ENCODE data around the gene CES2. TPM values are rescaled to one million over a fixed set of nuclear protein-coding genes. Genes with fewer than 3 reads are reported as not detected.
"Not testable (repeated sequence)": the region's sequence is repeated elsewhere in the genome, so short reads cannot be mapped to it uniquely, and the experiment has no call there.

CES2 gene
- total RNA-seq, 1 donor from 2014 or later = 47.6 TPM

DNA sequence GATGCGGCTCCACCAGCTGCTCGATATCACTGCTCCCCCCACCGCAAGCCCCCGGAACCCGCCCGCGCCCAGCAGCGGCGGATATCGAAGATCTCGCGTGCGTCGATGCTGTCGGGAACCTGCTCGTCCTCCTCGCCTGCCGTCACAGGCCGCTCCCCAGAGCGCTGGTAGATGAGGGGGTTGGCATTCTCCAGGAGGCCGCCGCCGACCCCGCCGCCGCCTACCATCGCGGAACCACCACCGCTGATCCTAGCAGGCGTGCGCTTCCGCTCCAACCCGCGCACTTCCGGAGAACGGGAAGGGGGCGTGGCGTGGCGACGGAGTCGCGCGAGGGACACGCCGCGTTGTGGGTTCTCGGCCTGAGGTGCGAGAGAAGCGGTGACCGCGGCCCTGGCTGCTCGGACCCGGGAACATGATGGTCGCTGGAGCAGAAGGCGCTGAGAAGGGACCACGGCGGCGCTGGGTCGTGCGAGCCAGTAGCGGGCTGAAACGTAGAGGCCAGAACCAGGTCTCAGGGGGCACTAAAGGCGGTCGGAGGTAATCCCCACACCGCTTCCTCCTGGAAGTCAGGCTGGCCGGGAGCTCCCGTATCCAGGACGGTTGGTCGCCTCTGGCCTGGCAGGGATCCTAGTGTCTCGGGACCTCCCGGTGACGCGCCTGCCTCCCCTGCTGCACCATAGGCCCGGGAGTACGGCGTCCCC is 1.0 kb upstream of the CES2 start, which contains the start of gene CIAO2B:
CIAO2B (minus strand) TSS at position 265 of the 701 bp plus-strand sequence; CDS start at position 227, 38 bp downstream.
- DNase-seq (ENCODE audit: low spot score) = peak; percentile 98

DNA sequence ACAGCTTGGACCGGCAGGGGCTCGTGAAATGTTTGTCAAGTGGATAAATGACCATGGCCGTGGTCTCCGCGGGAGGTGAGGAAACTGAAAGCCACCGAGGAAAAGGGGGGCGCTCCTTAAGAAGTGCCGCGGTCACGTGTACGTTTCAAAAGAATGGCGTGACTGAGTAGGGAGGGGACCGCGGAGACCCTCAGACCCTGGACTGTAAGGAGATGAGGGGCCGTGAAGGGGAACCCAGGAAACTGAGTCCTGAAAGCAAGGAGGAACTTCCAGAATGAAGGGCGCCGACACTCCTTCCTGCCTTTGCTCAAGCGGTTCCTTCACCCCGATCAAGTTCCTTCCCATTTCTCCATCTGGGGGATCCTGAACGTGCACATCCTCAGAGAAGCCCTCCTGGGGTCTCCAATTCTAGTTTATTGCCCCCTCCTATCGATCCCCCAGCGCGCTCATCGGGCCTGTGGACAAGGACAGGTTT is 440 bp upstream of the CES2 start:
- not testable (repeated sequence) for DNase-seq (ENCODE audit: low spot score)

DNA sequence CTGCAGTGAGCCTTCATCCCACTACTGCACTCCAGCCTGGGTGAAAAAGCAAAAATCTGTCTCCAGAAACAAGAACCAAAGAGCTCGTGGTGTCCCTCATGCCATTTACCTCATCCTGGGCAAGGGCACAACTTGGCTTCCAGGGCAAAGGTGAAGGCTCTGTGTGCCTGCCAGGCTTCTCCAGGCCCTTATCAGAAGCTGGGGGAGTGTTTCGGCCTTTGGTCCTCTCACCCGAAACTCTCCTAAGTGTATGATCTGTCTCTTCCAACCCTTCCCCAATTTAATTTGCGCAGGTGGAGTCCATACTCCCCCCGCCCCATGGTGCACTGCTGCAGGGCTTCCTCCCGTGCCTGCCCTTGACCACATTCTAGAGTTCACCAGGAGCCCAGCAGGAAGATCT is 1.1 kb downstream of the CES2 start:
- no peak for DNase-seq (ENCODE audit: low spot score)

DNA sequence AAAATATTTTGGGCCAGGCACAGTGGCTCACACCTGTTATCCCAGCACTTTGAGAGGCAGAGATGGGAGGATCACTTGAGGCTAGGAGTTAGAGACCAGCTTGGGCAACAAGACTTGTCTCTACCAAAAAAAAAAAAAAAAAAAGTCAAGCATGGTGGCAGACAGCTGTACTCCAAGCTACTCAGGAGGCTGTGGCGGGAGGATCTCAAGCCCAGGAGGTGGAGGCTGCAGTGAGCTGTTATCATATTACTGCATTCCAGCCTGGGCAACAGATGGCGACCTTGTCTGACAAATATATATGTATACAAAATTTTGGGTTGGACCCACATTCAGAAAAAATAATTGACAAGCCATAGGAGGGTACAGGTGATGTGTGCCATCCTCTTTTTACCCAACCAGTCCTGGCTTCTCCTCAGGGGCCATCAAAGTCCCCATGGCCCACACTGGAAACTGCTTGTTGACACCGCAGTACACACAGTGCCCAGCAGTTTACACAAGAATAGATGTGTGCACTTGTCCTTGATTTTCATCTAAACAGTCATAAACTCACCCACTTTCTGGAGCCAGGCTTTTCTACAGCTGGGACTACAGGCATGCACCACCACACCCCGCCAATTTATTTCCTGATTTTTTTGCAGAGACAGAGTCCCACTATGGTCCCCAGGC is 1.7 kb downstream of the CES2 start:
- DNase-seq (ENCODE audit: low spot score) = no peak

DNA sequence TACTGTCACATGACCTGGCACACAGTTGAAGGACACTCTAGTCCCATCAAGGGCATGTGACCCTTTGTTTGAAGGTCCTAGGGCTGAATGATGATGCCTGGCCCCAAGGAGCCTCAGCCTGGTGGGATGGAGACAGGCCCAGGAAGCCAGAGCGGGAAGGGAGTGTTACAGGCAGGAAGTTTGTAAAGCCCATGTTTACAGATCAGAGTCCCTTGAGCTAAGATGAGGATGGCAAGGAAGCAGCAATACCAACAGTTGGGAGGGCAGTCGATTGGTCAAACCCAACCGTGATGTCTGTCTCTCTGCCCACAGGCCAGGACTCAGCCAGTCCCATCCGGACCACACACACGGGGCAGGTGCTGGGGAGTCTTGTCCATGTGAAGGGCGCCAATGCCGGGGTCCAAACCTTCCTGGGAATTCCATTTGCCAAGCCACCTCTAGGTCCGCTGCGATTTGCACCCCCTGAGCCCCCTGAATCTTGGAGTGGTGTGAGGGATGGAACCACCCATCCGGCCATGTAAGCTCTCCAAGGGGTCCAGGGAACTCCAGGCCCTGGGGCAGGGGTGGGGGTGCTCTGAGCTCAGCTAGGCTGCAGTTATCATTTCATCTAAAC is 2.5 kb downstream of the CES2 start:
- no peak for DNase-seq (ENCODE audit: low spot score)

DNA sequence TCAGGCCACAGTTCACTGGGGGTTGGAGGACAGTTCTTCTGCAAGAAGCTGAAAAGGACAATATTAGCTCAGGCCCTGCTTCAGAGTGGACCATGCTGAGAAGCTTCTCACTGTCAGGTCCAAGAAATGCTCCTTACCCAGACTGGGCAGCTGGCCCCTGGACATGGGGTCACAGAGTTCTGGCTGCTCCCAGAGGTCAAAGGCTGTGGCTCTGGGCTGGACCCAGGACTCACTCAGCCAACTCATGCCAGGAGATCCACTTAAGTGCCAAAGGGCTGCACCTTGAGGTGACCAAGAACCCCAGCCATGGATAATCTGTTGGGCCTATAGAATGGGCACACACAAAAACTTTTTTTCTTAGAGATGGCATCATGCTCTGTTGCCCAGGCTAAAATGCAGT is 4.0 kb downstream of the CES2 start:
- DNase-seq (ENCODE audit: low spot score) = no peak

DNA sequence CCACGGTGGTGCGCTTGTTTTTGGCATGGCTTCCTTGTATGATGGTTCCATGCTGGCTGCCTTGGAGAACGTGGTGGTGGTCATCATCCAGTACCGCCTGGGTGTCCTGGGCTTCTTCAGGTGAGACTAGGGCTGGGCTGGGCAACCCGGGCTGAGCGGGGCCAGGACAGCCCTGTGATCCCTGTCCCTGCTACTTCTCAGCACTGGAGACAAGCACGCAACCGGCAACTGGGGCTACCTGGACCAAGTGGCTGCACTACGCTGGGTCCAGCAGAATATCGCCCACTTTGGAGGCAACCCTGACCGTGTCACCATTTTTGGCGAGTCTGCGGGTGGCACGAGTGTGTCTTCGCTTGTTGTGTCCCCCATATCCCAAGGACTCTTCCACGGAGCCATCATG is 4.9 kb downstream of the CES2 start:
- DNase-seq (ENCODE audit: low spot score) = no peak

DNA sequence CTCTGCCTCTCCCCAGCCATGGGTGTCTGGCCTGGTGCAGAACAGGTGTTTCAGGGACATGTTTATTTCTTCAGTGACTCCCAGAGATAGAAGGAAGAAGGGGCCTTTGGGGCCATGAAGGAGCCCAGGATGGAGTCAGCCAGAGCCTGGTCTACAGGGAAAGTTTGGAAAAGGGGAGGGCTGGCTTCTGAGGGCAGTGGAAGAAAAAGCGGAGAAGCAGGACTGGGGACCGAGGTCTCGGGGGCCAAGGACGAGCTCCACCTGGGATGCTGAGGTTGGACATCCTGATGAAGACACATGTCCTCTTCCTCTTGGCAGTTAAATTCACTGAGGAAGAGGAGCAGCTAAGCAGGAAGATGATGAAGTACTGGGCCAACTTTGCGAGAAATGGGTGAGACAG is 7.7 kb downstream of the CES2 start:
- no peak for DNase-seq (ENCODE audit: low spot score)

DNA sequence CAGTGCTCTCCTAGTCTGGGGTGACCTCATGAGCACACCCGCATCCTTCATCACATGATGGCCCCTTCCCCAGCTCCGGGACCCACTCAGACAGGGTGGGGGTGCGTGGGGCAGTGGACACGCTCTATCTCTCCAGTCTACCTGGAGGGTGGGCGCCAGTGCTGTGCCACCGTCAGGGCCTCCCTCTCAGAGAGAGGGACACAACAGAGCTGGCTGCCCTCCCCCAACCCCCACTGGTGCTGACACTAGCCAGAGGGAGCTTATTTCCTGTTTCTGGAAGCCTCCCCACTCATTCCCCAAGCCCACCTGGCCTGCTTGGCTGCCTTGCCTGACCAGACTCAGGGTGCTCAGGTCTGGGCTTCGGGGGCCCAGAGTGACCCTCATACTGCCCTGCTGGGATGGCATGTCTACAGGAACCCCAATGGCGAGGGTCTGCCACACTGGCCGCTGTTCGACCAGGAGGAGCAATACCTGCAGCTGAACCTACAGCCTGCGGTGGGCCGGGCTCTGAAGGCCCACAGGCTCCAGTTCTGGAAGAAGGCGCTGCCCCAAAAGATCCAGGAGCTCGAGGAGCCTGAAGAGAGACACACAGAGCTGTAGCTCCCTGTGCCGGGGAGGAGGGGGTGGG is 8.2 kb downstream of the CES2 start:
- no peak for DNase-seq (ENCODE audit: low spot score)

DNA sequence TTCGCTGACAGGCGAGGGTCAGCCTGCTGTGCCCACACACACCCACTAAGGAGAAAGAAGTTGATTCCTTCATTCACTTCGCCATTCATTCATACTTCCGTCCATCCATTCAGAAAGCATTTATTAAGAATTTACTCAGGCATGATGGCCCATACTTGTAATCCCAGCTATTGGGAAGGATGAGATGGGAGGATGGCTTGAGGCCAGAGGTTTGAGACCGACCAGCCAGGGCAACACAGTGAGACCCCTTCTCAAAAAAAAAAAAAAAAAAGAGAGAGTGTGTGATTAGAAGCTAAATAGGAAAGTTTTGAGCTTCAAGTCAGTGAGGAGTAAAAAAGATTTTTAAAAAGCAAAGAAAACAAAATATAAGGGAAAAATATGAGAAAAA is 8.7 kb downstream of the CES2 start:
- DNase-seq (ENCODE audit: low spot score) = no peak

DNA sequence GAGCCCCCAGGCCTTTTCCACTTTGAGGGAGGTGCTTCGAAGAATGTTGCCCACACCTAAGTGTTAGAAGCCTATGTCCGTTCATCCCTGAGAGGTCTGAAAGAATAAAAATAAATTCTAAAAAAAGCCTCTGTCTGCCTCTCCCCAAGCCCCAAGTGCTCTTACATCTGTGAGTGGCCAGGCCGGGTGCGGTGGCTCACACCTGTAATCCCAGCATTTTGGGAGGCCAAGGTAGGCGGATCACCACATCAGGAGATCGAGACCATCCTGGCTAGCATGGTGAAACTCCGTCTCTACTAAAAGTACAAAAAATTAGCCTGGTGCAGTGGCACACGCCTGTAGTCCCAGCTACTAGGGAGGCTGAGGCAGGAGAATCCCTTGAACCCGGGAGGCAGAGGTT is 9.7 kb downstream of the CES2 start:
- DNase-seq (ENCODE audit: low spot score) = not testable (repeated sequence)

DNA sequence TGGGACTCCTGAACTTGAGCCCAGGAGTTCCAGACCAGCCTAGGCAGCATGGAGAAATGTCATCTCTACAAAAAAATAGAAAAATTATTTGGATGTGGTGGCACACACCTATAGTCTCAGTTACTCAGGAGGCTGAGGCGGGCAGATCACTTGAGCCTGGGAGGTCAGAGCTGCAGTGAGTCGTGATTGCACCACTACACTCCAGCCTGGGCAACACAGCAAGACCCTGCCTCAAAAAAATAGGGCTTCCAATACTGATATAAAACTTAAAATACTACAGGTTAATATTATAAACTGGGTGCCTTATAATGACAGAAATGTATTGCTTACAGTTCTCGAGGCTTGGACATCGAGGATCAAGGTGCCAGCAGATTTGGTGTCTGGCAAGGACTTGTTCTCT is 10.6 kb downstream of the CES2 start:
- DNase-seq (ENCODE audit: low spot score) = no peak

DNA sequence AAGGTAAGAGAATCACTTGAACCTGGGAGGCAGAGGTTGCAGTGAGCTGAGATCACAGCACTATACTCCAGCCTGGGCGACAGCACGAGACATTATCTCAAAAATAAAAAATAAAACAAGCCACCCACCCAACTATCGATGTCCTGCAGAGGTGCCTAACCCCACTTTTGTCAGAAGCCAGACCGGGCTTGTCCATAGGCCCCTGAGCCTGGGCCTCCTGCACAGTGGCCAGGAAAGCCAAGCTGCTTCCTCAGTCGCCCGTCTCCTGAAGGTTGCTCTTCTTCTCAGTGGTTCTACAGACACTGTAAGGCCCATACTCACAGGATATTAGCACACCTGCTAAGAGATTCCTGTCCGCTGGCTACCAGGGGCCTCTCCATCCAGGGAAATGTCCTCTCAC is 11.2 kb downstream of the CES2 start:
- DNase-seq (ENCODE audit: low spot score) = no peak

DNA sequence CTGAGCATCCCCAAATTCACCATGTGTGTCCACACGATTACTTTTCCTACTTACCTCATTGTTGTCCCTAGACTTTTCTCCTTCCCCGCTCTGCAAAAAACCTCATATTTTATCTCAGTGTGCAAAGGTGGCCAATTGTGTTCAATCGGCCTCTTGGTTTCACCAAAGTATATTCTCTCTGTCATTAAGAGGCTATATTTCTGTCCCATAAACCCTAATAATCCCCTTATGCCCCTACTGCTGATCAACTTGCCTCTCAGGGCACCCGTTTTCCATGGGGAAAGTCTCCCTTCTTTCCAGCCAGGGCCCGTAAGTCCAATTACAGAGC is 11.6 kb downstream of the CES2 start:
- no peak for DNase-seq (ENCODE audit: low spot score)

DNA sequence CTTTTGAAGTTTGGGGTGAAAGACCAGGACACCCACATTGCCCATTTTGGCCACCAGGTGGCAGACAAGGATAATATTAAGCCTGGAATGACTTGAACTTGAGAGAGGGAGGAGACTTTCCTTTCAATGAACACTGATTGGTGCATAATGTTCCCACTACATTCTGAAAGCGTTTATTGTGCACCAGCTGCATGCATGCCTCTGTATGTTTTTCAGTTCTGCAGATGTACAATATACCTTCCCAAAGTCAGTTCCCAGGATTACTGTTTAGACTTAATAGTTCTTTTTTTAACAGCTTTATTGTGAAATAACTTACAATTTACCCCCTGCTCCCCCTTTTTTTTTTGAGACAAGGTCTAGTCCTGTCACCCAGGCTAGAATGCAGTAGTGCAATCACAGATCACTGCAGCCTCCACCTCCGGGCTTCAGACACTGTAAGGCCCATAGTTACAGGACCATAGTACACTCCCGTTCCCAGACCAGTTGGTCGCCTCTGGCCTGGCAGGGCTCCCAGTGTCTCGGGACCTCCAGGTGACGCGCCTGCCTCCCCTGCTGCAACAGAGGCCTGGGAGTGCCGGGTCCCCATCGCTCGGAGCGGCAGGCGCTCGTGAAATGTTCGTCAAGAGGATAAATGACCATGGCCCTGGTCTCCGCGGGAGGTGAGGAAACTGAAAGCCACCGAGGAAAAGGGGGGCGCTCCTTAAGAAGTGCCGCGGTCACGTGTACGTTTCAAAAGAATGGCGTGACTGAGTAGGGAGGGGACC is 12.2 kb downstream of the CES2 start:
- DNase-seq (ENCODE audit: low spot score) = no peak

DNA sequence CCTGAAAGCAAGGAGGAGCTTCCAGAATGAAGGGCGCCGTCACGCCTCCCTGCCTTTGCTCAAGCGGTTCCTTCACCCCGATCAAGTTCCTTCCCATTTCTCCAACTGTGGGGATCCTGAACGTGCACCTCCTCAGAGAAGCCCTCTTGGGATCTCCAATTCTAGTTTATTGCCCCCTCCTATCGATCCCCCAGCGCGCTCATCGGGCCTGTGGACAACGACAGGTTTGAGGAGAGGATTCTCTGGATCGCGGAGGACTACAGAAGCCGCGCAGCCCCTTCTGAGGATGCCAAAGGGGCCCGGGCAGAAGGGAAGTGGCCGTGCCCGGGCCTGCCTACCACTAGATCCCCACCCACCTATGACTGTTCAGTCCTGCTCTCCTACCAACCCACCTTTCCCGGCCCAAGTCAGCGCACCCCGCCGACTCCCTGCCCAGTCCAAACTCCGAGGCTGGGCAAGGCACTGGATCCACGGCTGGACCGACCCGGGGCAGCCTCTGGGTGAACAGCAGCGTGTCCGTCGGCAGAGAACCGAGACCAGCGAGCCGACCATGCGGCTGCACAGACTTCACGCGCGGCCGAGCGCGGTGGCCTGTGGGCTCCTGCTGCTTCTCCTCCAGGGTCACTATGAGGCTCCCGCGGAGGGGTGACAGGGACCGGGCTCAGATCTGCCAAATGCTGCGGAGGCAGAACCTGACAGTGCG is 13.0 kb downstream of the CES2 start:
- no peak for DNase-seq (ENCODE audit: low spot score)

DNA sequence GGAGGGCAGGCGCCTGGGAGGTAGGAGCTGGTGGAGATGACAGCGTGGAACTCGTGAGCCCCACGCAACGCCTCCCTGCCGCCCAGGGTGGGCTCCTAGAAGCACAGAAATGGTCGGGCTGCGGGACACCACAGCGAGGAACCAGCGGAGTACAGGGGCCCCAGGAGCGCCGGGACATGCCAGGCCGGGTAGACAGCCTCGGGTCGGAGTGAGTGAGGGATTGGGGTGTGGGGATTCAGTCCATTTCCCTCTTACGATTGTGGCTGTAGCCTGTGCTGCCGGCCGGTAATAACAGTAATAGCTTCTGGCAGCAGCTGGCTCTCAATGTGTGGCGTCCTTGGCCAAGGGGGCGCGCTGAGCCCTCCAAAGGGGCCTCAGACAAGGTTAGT is 13.5 kb downstream of the CES2 start:
- no peak for DNase-seq (ENCODE audit: low spot score)

DNA sequence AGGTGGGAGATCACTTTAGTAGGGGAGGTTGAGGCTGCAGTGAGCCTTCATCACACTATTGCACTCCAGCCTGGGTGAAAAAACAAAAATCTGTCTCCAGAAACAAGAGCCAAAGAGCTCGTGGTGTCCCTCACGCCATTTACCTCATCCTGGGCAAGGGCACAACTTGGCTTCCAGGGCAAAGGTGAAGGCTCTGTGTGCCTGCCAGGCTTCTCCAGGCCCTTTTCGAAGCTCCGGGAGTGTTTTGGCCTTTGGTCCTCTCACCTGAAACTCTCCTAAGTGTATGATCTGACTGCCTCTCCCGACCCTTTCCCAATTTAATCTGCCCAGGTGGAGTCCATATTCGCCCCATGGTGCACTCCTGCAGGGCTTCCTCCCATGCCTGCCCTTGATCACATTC is 14.2 kb downstream of the CES2 start:
- no peak for DNase-seq (ENCODE audit: low spot score)

DNA sequence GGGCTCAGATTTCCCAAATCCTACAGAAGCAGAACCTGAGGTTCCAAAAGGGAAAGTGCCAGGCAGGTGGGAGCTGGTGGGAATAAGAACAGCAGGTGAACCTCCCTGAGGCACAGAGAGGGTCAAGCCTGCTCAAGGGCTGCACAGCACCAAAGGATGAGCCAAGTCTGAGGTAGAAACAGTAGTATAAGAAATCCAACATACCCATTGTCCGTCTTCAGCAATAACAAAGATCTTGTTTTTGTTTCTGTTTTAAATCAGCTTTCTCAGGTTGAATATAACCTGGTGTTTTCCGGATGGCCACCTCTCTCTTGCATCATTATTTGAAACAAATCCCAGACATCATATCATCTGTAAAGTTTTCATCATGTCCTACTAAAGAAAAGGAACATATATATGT is 15.1 kb downstream of the CES2 start:
- no peak for DNase-seq (ENCODE audit: low spot score)

DNA sequence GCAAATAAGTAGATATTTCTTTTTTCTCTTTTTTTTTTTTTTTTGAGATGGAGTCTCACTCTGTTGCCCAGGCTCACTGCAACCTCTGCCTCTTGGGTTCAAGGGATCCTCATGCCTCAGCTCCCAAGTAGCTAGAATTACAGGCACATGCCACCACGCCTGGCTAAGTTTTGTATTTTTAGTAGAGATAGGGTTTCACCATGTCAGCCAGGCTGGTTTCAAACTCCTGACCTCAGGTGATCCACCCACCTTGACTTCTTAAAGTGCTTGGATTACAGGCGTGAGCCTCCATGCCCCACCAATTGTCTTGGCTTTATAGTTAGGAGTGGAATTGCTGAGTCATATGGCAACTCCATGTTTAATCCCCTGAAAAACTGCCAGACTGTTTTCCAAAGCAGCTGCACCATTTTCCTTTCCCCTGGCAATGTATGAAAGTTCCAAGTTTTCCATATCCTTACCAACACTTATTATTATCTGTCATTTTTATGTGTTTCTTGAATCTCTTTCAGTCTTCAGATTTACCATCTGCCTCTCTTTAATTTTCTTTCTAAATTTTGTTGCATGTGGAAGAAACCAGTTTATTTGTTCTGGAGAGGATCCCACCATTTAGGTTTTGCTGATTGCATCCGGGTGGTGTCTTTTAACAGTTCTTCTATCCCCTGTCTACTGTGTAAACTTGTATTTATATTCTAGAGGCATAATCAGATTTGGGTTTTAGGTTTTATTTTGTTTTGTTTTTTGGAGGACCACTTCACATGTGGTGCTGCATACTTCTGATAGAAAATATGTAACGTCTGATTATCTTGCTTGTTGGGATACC is 15.9 kb downstream of the CES2 start:
- no peak for DNase-seq (ENCODE audit: low spot score)

All from mesenteric fat pad (tissue), 1 donor.